ENCODE results near the gene SIGLEC11.

DNA sequence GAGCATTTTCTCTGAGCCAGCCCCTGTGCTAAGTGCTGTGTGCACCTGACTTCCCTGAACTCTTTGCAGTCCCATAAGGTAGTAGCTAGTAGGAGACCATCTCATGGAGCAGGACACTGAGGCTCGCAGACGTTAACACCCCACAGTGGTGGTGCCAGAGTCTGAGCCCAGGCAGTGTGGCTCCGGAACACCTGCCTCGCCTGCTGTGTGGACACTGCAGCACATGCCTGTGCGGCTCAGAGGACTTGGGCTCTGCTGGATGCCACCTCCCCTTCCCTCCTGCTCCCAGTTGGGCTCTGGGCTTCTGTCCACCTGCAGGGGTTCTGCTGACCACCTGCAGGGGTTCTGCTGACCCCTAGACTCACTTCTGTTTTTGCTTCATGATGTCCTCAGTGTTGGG is 27.0 kb upstream of the SIGLEC11 start:
- TF ChIP-seq EZH2 (IDR thresholded peaks at IDR 0.05; ENCODE audit: borderline replicate concordance, insufficient read depth, low read depth, low read length, poor library complexity, severe bottlenecking), result no peak
- TF ChIP-seq, protein P1, sequence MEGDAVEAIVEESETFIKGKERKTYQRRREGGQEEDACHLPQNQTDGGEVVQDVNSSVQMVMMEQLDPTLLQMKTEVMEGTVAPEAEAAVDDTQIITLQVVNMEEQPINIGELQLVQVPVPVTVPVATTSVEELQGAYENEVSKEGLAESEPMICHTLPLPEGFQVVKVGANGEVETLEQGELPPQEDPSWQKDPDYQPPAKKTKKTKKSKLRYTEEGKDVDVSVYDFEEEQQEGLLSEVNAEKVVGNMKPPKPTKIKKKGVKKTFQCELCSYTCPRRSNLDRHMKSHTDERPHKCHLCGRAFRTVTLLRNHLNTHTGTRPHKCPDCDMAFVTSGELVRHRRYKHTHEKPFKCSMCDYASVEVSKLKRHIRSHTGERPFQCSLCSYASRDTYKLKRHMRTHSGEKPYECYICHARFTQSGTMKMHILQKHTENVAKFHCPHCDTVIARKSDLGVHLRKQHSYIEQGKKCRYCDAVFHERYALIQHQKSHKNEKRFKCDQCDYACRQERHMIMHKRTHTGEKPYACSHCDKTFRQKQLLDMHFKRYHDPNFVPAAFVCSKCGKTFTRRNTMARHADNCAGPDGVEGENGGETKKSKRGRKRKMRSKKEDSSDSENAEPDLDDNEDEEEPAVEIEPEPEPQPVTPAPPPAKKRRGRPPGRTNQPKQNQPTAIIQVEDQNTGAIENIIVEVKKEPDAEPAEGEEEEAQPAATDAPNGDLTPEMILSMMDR (IDR thresholded peaks at IDR 0.05), result no peak
